HEK293 (cell line): ENCODE measurements around the gene CTSD.

Source experiments
- CTCF ChIA-PET: fragments of 350-600 bp; formaldehyde crosslinking; extraction: SDS; loops from one replicate; lab custom pipeline; 2021; ENCODE audit warnings: antibody characterized with exemption; lab: Yijun Ruan, JAX
- POLR2A ChIA-PET: fragments of 300-600 bp; formaldehyde crosslinking; extraction: SDS; loops from one replicate; lab custom pipeline; 2020; ENCODE audit warnings: antibody characterized with exemption, inconsistent platforms; lab: Yijun Ruan, JAX
- H3K27ac ChIP-seq: fragments of 200-500 bp; sonication (Bioruptor generic); 2 replicates; pipeline ENCODE4 v1.5.1; 2014; ENCODE audit warnings: low read depth, low read length, control low read depth, inconsistent platforms; ENCODE audit errors: extremely low read depth
- H3K36me3 ChIP-seq, 2 experiments: fragments of 200-500 bp in 1 of 2; sonication (Bioruptor generic) in 1 of 2; 1 replicate in 1 of 2; 2 replicates in 1 of 2; pipeline ENCODE4 v1.5.1; 2014 to 2017; ENCODE audit warnings: inconsistent platforms in 2 of 2, low read length in 2 of 2; ENCODE audit not compliant: control insufficient read depth in 2 of 2, insufficient read depth in 1 of 2
- H3K4me1 ChIP-seq: fragments of 200-500 bp; sonication (Bioruptor generic); 2 replicates; pipeline ENCODE4 v1.5.1; 2014; ENCODE audit warnings: mild to moderate bottlenecking, low read length, inconsistent platforms; ENCODE audit not compliant: control insufficient read depth, insufficient read depth
- H3K4me3 ChIP-seq: 2 replicates; pipeline ENCODE4 v1.5.1; 2011; ENCODE audit warnings: low read depth, mild to moderate bottlenecking, control low read depth, low read length, moderate library complexity
- H3K9me3 ChIP-seq: fragments of 200-500 bp; sonication (Bioruptor generic); 2 replicates; pipeline ENCODE4 v1.5.1; 2014; ENCODE audit warnings: low read depth, low read length, inconsistent platforms; ENCODE audit not compliant: control insufficient read depth, insufficient read depth
- GLIS1 ChIP-seq: fragments of 450-650 bp; formaldehyde crosslinking; IDR thresholded peaks from 2 replicates; pipeline ENCODE4 v1.5.1; 2016; ENCODE audit warnings: missing biosample characterization, missing genetic modification characterization
- KLF17 ChIP-seq: fragments of 450-650 bp; formaldehyde crosslinking; IDR thresholded peaks from 2 replicates; pipeline ENCODE4 v1.5.1; 2016; ENCODE audit warnings: missing biosample characterization, missing genetic modification characterization
- PRDM4 ChIP-seq: fragments of 450-650 bp; formaldehyde crosslinking; IDR thresholded peaks from 2 replicates; pipeline ENCODE4 v1.5.1; 2017; ENCODE audit warnings: missing biosample characterization, missing genetic modification characterization
- REPIN1 ChIP-seq: fragments of 450-650 bp; formaldehyde crosslinking; IDR thresholded peaks from 2 replicates; pipeline ENCODE4 v1.5.1; 2017; ENCODE audit warnings: missing biosample characterization, missing genetic modification characterization, low read depth
- SALL2 ChIP-seq: fragments of 450-650 bp; formaldehyde crosslinking; IDR thresholded peaks from 2 replicates; pipeline ENCODE4 v1.5.0; 2017; ENCODE audit warnings: missing biosample characterization, mild to moderate bottlenecking, missing genetic modification characterization, borderline replicate concordance
- ZBTB11 ChIP-seq: fragments of 450-650 bp; formaldehyde crosslinking; conservative IDR thresholded peaks from 2 replicates; pipeline ENCODE4 v1.5.1; 2016; ENCODE audit warnings: low read depth, missing biosample characterization, missing genetic modification characterization
- ZNF16 ChIP-seq: fragments of 450-650 bp; formaldehyde crosslinking; IDR thresholded peaks from 2 replicates; pipeline ENCODE4 v1.5.1; 2016; ENCODE audit warnings: low read depth, missing biosample characterization, missing genetic modification characterization
- ZNF184 ChIP-seq: fragments of 450-650 bp; IDR thresholded peaks from 2 replicates; pipeline ENCODE4 v1.5.1; 2018; ENCODE audit warnings: missing biosample characterization, mild to moderate bottlenecking, missing genetic modification characterization
- ZNF23 ChIP-seq: fragments of 450-650 bp; formaldehyde crosslinking; IDR thresholded peaks from 2 replicates; pipeline ENCODE4 v1.5.1; 2016; ENCODE audit warnings: missing biosample characterization, missing genetic modification characterization, borderline replicate concordance
- ZNF274 ChIP-seq, 2 experiments: fragments of 200-500 bp in 1 of 2; fragments of 450-650 bp in 1 of 2; sonication (Bioruptor generic) in 1 of 2; formaldehyde crosslinking in 1 of 2; IDR thresholded peaks; 2 replicates each; pipeline versions ENCODE4 v1.5.1 to v1.6.1; 2014 to 2016; ENCODE audit warnings: borderline replicate concordance in 1 of 2, inconsistent platforms in 1 of 2, low read length in 1 of 2, missing biosample characterization in 1 of 2, missing genetic modification characterization in 1 of 2
- ZNF280D ChIP-seq: fragments of 450-650 bp; formaldehyde crosslinking; IDR thresholded peaks from 2 replicates; pipeline ENCODE4 v1.5.1; 2016; ENCODE audit warnings: missing biosample characterization, missing genetic modification characterization
- ZNF350 ChIP-seq: fragments of 450-650 bp; formaldehyde crosslinking; IDR thresholded peaks from 2 replicates; pipeline ENCODE4 v1.5.0; 2017; ENCODE audit warnings: missing biosample characterization, mild to moderate bottlenecking, missing genetic modification characterization
- ZNF501 ChIP-seq: fragments of 450-650 bp; formaldehyde crosslinking; IDR thresholded peaks from 2 replicates; pipeline ENCODE4 v1.5.1; 2016; ENCODE audit warnings: missing biosample characterization, missing genetic modification characterization
- ZNF548 ChIP-seq: fragments of 450-650 bp; formaldehyde crosslinking; IDR thresholded peaks from 2 replicates; pipeline ENCODE4 v1.5.1; 2016; ENCODE audit warnings: missing biosample characterization, missing genetic modification characterization
- ZNF560 ChIP-seq: fragments of 450-650 bp; formaldehyde crosslinking; IDR thresholded peaks from 2 replicates; pipeline ENCODE4 v1.5.1; 2017; ENCODE audit warnings: missing biosample characterization, missing genetic modification characterization, borderline replicate concordance
- ZNF571 ChIP-seq: fragments of 450-650 bp; formaldehyde crosslinking; IDR thresholded peaks from 2 replicates; pipeline ENCODE4 v1.5.0; 2017; ENCODE audit warnings: missing biosample characterization, missing genetic modification characterization
- ZNF660 ChIP-seq: fragments of 450-650 bp; IDR thresholded peaks from 2 replicates; pipeline ENCODE4 v1.5.1; 2018; ENCODE audit warnings: missing biosample characterization, mild to moderate bottlenecking, missing genetic modification characterization
- ZNF664 ChIP-seq: fragments of 450-650 bp; formaldehyde crosslinking; IDR thresholded peaks from 2 replicates; pipeline ENCODE4 v1.5.1; 2016; ENCODE audit warnings: missing biosample characterization, missing genetic modification characterization
- ZNF701 ChIP-seq: fragments of 450-650 bp; formaldehyde crosslinking; IDR thresholded peaks from 2 replicates; pipeline ENCODE4 v1.5.1; 2016; ENCODE audit warnings: missing biosample characterization, missing genetic modification characterization
- ZNF777 ChIP-seq: fragments of 450-650 bp; formaldehyde crosslinking; IDR thresholded peaks from 2 replicates; pipeline ENCODE4 v1.5.1; 2017; ENCODE audit warnings: missing biosample characterization, missing genetic modification characterization, borderline replicate concordance
- ZNF837 ChIP-seq: fragments of 450-650 bp; formaldehyde crosslinking; IDR thresholded peaks from 2 replicates; pipeline ENCODE4 v1.5.1; 2016; ENCODE audit warnings: missing biosample characterization, missing genetic modification characterization
- ZNF843 ChIP-seq: fragments of 450-650 bp; formaldehyde crosslinking; IDR thresholded peaks from 2 replicates; pipeline ENCODE4 v1.5.1; 2016; ENCODE audit warnings: missing biosample characterization, missing genetic modification characterization

CTSD gene

GRCh38 chr11:1733716-1734640, 29.7 kb downstream of the CTSD start:
- H3K27ac ChIP-seq = no peak overlapping the region
- POLR2A ChIA-PET = no interaction called here
- no peaks in the 10 kb centered on the region for H3K36me3 ChIP-seq

GRCh38 chr11:1733009-1733715, 30.6 kb downstream of the CTSD start:
- ChIA-PET CTCF (no interaction called here), POLR2A (no interaction called here)
- H3K9me3 ChIP-seq = no peaks in the 10 kb centered on the region
- no peaks in the 10 kb centered on the region for H3K36me3 ChIP-seq
- no peak overlapping the region for H3K4me3 ChIP-seq
- no peak overlapping the region for H3K27ac ChIP-seq
- H3K4me1 ChIP-seq = no peaks in the 10 kb centered on the region
- TF ChIP-seq ZNF837 (tag by site-specific recombination) = no peak
- TF ChIP-seq ZNF501 = no peak
- TF ChIP-seq KLF17 (tag by site-specific recombination) = no peak
- TF ChIP-seq ZNF560 = no peak
- no peak for TF ChIP-seq ZNF548 (tag by site-specific recombination)
- no peak for TF ChIP-seq ZNF23 (tag by site-specific recombination)
- no peak for TF ChIP-seq ZBTB11 (tag by site-specific recombination)
- no peak for TF ChIP-seq ZNF16 (tag by site-specific recombination)
- no peak for TF ChIP-seq PRDM4 (tag by site-specific recombination)

More at GRCh38 chr11:1733716-1734640, 29.7 kb downstream of the CTSD start:
- no peaks in the 10 kb centered on the region for H3K9me3 ChIP-seq
- CTCF ChIA-PET = no interaction called here
- H3K4me1 ChIP-seq = no peaks in the 10 kb centered on the region
- H3K4me3 ChIP-seq = no peak overlapping the region
- no peak for TF ChIP-seq ZNF16 (tag by site-specific recombination)
- no peak for TF ChIP-seq REPIN1 (tag by site-specific recombination)
- TF ChIP-seq ZNF571 (tag by site-specific recombination) = no peak
- TF ChIP-seq ZNF184 (tag by site-specific recombination) = no peak
- TF ChIP-seq ZNF350 = no peak
- TF ChIP-seq GLIS1 (tag by site-specific recombination) = no peak
- no peak for TF ChIP-seq ZNF274 (IDR thresholded peaks at IDR 0.05; ENCODE audit: low read length)
- no peak for TF ChIP-seq ZNF274 (tag by site-specific recombination; IDR thresholded peaks at IDR 0.05; ENCODE audit: borderline replicate concordance)
- TF ChIP-seq ZNF777 (tag by site-specific recombination) = no peak
- no peak for TF ChIP-seq ZNF280D (tag by site-specific recombination)
- TF ChIP-seq ZNF660 (tag by site-specific recombination) = no peak
- TF ChIP-seq ZNF664 (tag by site-specific recombination) = no peak
- TF ChIP-seq ZNF701 (tag by site-specific recombination) = no peak
- TF ChIP-seq ZNF843 (tag by site-specific recombination) = no peak
- TF ChIP-seq SALL2 (tag by site-specific recombination) = no peak
- TF ChIP-seq, all 188 proteins: peak for 0
